HG03159 (cell line): ENCODE data around the gene ROR2.
"Not testable (repeated sequence)": the region's sequence is repeated elsewhere in the genome, so short reads cannot be mapped to it uniquely, and the experiment has no call there.

Experiments used
- ATAC-seq: cut with Tn5 transposase; IDR thresholded peaks from one replicate; pipeline ENCODE4 v1.9.1; 2021; ENCODE audit warnings: mild to moderate bottlenecking, moderate library complexity; ENCODE audit not compliant: unreplicated experiment

Gene ROR2

DNA sequence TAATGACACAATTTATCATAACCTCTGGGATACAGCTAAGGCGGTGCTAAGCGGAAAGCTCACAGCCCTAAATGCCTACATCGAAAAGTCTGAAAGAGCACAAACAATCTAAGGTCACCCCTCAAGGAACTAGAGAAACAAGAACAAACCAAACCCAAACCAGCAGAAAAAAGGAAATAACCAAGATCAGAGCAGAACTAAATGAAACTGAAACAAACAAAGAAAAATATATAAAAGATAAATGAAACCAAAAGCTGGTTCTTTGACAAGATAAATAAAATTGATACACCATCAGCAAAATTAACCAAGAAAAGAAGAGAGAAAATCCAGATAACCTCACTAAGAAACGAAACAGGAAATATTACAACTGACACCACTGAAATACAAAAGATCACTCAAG lies 409.5 kb downstream of the ROR2 start:
- ATAC-seq: not testable (repeated sequence)

DNA sequence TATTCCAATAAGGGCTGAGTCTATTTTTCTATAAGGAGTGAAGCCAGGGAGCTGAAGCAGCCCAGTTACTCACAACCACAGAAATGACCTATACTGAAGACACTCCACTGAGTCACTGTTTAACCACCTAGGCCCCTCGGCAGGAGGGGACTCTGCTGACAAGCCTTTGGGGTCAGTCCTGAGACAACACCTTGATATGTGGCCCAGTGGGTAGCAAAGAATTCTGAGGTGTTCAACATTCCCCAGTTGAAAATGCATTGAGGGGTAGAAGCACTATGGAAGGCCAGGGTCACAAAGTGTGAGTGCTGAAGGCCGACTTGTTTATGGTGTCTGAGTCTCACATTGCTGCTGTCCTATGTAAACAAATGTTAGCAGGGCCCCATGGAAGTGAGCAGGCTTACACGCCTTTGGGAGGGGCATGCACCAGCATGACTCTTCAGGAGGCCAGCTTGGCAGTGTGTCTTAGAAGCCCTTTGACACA lies 413.8 kb downstream of the ROR2 start:
- no peak for ATAC-seq

DNA sequence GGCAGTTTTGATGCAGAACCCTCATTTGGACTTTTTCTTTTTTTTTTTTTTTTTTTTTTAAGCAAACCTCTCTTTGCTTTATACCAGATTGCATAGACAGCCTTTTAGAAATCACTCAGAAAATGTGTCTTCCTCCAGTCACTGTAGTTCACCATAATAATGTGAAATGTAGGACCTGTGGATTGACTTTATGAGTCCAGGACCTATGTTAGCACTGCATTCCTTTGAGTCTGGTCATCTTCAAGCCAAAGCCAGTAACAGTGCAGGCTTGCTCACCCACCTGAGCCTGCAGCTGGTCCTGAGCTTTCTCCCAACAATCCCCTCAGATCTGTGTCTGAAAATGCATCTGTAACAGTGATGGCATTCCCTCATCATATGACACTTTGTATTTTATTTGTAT lies 415.7 kb downstream of the ROR2 start:
- ATAC-seq: no peak

DNA sequence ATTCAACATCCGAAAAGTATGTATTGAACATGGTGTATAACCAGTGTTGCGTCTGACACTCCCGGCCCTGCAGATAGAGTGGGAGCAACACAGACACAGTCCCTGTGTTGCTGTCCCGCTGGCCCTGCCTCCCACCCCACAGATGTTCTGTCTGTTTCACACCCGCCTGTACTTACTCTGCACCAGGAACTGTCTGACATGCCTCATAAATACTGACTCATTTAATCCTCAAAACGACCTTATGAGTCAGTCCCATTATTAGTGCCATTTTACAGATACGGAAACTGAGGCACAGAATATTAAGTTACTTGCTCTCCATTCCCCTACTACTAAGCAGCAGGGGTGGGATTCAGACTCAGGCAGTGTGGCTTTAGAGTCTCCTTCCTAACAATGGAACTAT lies 416.6 kb downstream of the ROR2 start:
- no peak for ATAC-seq

DNA sequence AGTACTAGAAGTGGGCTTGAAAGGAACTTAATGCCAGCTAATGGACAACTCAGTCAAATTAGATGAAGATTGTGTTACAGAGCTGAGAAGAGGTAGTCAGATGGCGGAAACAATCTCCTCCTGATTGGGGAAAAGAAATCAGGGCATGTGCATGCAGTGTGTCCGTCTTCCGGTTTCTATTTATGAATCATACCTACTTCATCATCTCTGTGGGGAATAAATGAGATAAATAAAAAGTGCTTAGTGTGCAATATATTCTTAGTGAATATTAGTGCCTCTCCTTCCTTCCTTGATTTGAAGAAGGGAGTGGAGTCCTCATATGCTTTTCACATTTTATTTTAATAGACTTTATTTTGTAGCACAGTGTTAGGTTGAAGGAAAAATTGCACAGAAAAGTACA lies 417.7 kb downstream of the ROR2 start:
- ATAC-seq: no peak

DNA sequence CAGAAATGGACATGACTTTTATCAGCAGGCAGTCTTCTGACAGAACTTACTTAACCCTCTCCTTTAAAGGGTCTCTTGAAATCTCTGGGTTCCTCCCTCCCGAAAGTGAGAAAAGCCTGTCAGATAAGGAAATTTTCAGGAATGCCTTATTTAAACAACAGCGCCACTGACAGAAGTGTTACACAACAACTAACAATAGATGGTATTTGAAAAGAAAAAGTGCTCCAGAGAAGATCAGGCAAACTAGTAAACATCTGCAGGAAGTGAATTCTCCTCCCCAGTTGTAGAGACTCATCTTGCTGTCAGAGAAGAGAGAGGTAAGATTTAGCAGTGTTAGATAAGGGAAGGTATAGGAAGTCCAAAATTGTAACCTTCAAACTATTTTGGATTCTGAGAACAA lies 419.2 kb downstream of the ROR2 start:
- ATAC-seq: no peak

DNA sequence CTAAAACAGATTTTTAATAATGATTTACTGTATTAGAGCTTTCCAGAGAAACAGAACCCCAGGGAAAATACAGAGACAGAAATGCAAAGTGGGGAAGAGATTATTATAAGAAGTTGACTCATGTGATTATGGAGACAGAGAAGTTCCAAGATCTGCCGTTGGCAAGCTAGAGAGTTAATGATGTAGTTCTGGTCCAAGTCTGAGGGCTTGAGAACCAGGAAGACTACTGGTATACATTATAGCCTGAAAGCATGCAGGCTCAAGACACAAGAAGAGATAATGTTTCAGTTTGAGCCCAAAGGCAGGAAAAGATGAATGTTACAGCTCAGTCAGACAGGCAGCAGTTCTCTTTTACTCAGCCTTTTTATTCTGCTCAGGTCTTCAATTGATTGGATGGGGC lies 427.5 kb downstream of the ROR2 start:
- ATAC-seq: no peak

DNA sequence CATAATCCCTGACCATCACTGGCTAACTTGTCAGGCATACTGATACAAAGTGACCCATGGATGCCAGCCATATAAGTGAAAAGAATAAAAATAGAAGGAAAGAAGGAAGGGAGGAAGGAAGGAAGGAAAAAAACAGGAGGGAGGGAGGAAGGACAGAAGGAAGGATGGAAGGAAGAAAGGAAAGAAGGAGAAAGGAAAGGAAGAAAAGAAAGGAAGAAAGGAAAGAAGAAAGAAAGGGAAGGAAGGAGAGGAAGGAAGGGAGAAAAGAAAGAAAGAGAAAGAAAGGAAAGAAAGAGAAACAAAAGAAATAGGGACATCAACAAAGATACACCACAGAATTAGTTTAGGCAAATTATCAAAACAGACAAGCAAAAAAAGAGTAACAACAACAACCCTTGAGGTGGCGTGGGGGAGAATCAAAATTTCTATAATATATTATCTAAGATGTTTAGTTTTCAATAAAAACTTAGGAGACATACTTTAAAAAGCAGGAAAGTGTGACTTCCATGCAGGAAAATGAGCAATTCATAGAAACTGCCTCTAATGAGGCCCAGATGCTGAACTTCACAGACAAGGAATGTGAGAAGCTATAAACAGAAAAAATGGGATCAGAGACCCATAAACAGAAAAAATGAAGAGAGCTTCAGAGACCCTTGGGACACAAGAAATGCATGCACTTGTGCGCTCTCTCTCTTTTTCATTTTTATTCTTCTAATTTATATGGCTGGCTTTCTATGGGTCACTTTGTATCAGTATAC lies 430.3 kb downstream of the ROR2 start:
- no peak for ATAC-seq

DNA sequence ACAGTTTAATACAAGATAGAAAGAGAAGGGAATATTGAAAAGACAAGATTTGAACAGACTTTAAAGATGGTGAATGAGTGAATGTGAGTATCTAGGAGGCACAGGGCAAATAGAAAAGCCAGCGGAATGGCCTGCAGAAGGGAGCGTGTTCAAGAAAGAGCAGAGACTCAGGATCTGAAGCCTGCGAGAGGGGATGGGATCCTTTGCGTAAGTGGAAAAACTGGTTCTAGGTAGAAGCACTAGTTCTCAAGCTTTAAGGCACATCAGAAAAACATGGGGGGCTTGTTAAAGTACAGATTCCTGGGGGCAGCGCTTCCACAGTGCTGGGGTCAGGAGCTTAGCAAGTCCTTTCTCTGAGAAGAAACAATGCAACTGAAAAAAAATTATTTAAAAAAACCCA lies 431.6 kb downstream of the ROR2 start:
- no peak for ATAC-seq

DNA sequence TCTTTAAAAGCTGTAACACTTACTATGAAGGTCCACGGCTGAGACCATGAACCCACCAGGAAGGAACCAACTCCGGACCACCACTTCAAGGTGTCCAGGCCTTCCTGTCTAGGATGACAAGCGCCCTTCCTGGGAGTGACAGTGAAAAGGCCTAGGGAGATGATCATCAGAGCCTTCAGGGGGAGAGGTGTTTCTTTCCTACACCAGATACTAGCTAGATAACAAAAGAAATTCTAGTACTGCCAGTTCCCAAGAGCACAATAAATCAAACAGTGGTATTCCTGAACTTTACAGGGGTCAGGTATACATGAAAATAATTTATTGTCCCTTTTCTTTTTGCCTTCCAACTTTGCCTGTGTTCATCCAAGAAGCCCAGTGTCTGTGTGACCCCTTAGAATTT lies 432.2 kb downstream of the ROR2 start:
- ATAC-seq: no peak

DNA sequence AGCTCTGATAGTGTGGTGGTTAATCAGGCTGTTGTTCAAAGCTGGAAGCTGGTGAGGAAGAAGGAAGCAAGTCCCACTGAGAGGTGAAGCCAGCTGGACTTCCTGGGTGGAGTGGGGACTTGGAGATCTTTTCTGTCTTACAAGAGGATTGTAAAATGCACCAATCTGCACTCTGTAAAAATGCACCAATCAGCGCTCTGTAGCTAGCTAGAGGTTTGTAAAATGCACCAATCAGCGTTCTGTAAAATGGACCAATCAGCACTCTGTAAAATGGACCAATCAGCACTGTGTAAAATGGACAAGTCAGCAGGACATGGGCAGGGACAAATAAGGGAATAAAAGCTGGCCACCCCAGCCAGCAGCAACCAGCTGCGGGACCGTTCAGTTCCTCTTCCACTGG lies 432.7 kb downstream of the ROR2 start:
- not testable (repeated sequence) for ATAC-seq

DNA sequence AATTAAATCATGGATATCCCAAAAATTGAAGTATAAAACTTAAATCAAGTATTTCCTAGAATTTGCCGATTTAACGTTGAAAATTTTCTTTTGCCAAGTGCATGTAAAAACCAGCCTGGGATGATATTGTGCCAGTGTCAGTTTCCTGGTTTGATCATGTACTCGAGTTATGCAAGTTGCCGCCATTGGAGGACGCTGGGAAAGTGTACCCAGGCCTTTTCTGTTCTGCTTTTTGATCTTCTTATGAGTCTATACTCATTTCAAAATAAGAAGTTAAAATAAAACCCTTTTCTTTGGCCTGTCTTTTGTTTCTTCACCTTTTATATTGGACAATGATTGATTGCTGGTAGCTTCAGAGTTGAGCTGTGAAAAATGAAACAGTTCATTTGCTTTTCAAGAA lies 433.3 kb downstream of the ROR2 start:
- ATAC-seq: no peak

DNA sequence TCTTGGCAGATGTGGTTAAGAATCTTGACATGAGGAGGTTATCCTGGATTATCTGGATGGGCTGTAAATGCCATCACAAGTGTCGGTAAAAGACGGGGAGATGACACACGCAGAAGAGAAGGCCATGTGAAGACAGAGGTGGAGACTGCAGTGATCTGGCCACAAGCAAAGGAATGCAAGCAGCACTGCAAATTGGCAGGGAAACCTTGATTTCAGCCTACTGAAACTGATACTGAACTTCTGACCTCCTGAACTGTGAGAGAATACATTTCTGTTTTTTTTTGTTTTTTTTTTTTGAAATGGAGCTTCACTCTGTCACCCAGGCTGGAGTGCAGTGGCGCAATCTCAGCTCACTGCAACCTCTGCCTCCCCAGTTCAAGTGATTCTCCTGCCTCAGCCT lies 433.9 kb downstream of the ROR2 start:
- no peak for ATAC-seq

DNA sequence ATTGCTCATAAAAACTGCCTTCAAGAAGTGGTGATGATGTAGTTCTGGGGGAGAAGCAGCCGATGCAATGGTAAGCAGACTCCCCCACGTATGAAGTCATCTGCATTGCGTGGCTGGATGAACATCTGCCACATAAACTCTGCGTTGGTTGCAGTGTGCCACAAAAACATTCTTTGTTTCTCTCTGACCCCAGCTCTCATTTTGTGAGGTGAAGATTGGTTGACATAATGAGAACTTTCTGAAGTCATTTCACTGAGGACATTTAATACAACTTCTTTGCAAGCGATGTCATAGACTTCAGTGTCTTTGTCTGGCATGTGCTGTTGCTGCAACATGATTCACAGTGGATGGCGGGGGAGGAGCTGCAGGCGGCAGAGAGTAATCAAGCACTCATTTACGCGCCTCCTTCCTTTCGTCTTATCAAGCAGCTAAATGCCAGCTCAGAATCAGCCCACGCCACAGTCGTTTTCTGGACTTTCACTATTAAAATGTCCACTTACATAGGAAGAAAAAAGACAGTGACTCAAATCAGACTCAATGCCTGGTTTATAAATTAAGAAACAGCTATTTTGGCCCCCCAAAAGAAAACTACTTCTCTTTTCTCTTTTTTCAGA lies 434.8 kb downstream of the ROR2 start:
- ATAC-seq: peak; percentile 51
